GM12865 (cell line): ENCODE data around the gene CNTNAP2.

Source experiments
- DNase-seq: peaks from one replicate; pipeline ENCODE4 v3.0.0; 2010; ENCODE audit warnings: low read depth
- H3K4me3 ChIP-seq: 2 replicates; pipeline ENCODE4 v1.5.1; 2011; ENCODE audit warnings: mild to moderate bottlenecking, low read depth, low read length, control low read depth
- TF ChIP-seq, protein P1 (sequence below): IDR thresholded peaks from 2 replicates; pipeline ENCODE4 v1.5.1; 2011; ENCODE audit warnings: low read length, control low read depth, low read depth, inconsistent platforms; ENCODE audit not compliant: insufficient read depth; ENCODE audit errors: missing control alignments

Gene CNTNAP2

DNA sequence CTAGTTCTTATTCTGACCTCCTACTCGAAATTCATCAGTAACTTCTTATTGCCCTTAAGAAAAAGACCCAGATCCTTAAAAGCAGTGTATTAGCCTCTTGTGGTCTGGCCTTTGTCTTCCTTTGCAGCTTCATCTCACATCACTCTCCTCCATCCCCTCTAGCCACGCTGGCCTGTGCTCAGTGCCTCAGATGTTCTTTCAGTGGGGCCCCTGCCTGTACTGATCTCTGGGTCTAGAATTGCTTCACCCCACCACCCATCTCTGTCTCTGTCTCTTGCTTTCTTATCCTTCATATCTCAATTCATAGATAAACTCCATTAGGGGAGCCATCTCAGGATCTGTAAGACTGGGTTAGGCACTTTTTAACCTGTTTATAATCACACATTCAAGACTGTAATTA, 1295.5 kb downstream of the CNTNAP2 start:
- TF ChIP-seq, protein P1, sequence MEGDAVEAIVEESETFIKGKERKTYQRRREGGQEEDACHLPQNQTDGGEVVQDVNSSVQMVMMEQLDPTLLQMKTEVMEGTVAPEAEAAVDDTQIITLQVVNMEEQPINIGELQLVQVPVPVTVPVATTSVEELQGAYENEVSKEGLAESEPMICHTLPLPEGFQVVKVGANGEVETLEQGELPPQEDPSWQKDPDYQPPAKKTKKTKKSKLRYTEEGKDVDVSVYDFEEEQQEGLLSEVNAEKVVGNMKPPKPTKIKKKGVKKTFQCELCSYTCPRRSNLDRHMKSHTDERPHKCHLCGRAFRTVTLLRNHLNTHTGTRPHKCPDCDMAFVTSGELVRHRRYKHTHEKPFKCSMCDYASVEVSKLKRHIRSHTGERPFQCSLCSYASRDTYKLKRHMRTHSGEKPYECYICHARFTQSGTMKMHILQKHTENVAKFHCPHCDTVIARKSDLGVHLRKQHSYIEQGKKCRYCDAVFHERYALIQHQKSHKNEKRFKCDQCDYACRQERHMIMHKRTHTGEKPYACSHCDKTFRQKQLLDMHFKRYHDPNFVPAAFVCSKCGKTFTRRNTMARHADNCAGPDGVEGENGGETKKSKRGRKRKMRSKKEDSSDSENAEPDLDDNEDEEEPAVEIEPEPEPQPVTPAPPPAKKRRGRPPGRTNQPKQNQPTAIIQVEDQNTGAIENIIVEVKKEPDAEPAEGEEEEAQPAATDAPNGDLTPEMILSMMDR, result no peak
- no peak overlapping the region for H3K4me3 ChIP-seq
- DNase-seq, result no peak

DNA sequence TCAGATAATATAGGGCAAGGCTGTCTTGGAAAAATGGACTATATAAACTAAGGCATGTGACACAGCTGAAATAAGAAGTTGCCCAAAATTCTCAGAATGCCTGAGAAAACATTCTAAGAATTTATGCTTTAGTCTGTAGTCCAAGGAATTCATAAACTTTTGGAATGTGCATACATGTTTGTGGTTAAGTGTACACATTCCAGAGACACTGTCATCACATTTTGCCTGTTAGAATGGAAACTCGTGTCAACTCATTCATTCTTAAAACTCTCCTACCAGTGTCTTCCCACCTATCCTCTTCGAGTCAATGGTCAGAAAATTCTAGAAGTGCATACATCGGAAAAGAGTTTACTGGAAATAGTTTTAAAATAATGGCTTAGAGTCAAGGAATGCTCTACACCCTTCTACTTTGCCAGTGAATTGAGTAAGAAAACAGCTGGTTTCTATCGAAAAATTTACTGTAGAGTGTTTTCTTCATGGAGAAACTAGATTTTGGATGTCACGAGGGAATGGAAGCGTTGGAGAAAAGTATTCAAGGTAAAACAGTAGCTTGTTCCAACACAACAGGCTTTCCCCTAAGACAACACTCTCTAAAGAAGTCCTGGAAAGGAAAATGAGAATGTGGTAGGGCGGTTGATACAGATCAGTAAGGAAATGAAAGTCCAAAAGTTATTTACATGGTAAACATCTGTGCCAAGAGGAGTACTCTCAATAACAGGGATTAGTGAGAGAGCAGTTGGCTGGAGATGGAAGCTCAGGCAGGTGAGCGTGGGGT, 1296.4 kb downstream of the CNTNAP2 start:
- TF ChIP-seq, protein P1, result no peak
- no peak overlapping the region for H3K4me3 ChIP-seq
- no peak for DNase-seq

DNA sequence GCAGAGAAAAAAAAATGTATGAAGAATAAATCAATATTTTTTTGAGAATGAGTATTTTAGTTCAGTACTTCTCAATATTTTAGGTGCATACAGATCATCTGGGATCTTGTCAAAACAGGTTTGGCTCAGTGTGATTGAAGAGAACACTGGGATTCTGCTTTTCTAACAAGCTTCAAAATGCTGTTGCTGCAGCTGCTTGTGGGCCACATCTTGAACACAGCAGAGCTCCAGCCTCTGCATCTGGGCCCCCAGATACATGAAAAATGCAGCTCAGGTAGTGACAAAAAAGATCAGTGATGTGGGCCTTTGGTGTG, 1296.9 kb downstream of the CNTNAP2 start:
- DNase-seq, result no peak
- TF ChIP-seq, protein P1, result no peak
- no peak overlapping the region for H3K4me3 ChIP-seq

DNA sequence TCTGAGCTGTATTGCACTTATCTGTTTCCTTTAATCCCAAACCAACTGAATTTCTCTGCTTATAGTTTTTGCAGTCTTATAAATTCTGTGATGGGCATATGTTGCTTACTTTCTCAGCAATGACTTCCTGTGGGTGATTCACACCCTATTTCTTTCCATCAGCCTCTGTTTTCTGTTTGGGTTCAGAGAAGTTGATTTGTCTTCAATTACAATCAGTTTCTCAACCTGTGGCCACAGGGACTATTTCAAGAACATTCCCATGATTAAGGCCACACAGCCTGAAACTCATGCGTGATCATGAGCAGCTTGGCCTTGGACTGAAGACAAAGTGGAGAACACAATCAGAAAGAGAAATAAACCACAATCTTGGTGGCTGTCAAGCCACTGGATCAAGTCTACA, 1299.4 kb downstream of the CNTNAP2 start:
- DNase-seq, result no peak
- TF ChIP-seq, protein P1, result no peak
- H3K4me3 ChIP-seq, result no peak overlapping the region

DNA sequence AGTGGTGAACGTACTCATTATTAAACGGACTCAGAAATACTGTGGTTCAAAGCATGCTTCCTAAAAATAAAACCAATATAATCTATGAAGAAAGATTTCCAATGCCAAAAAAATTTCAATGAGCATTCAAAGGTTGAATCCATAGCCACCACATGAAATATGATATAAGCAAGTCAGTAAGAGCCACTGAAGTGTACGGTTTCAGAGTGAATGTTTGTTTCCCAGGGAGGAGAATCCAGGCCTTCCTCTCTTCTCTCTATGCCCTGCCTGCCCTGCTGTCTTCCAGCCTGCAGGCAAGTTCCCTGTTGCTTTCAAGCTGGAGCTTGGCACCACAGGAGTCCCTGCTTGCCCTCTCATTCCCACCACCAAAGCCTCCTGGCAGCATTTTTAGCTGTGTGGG, 1302.4 kb downstream of the CNTNAP2 start:
- H3K4me3 ChIP-seq, result no peak overlapping the region
- no peak for DNase-seq
- TF ChIP-seq, protein P1, result no peak

DNA sequence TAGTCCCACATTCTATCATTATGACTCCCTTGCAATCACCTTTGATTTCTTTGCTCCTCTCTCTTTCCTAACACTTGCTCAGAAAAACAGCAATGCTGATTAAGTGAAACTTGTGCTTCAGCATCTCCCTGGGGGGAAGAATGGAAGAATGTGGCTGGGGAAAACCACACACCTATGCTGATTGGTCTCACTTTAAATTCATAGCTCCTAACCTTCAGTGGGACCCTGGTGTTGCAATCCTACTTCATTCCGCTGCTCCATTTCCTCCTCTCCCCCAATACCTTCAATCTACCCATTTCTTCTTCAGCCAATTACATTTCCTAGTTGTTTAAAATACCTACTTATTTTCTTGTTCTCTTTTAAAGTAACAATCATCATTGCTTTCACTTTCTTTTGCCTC, 1307.3 kb downstream of the CNTNAP2 start:
- TF ChIP-seq, protein P1, result no peak
- no peak for DNase-seq
- no peak overlapping the region for H3K4me3 ChIP-seq

DNA sequence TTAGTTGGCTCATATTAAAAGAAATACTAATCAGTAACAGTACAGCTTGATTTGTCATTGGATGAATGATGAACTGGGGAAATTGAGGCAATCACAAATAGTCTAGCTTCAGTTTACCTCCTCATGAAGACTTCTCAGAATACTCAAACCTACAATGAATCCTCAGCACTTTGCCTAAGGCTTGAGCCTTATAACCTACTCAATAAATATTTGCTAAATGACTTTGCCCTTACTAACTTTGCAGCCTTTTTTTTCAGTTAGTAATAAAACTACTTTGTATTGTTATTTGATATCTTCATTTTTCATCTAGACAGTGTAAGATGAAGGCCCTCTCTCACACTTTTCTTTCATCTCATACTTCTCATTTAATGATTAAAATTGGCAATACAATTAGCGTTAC, 1311.5 kb downstream of the CNTNAP2 start:
- DNase-seq, result no peak
- TF ChIP-seq, protein P1, result no peak
- H3K4me3 ChIP-seq, result no peak overlapping the region
